Measurements from ENCODE around the gene JPH2. TPM values are rescaled to one million over a fixed set of nuclear protein-coding genes. Genes with fewer than 3 reads are reported as not detected.

JPH2 gene
- total and polyA plus RNA-seq, 10 of the 15 experiments (the other 5 are each of a cell fraction or from before 2014, with no cell fraction given), result 0.16 TPM; not detected in 9

- Histone ChIP-seq H4K20me1 (ENCODE audit: control insufficient read depth, insufficient read depth) (no peaks in the 10 kb centered on the region), H3K27me3 (replicated peaks in 1 of 2; ENCODE audit: control insufficient read depth in 2 of 2, insufficient read depth in 2 of 2, low read length in 1 of 2) (peaks cover 6 to 12% of the 10 kb centered on the region in 2 experiments; a peak in 3 of 4 replicates), H2AFZ (ENCODE audit: control insufficient read depth, low read depth, low read length) (no peak overlapping the region), H3K4me3 (no peak overlapping the region), H3K36me3 (ENCODE audit: control insufficient read depth in 2 of 2, insufficient read depth in 2 of 2, low read length in 1 of 2) (no peaks in the 10 kb centered on the region), H3K4me2 (ENCODE audit: control insufficient read depth, insufficient read depth) (no peak overlapping the region), H3K9me3 (replicated peaks; ENCODE audit: control insufficient read depth, insufficient read depth, low read length) (no peaks in the 10 kb centered on the region), H3K27ac (ENCODE audit: control insufficient read depth, insufficient read depth) (no peak overlapping the region), H3K4me1 (ENCODE audit: control insufficient read depth, insufficient read depth, low read length) (no peaks in the 10 kb centered on the region), H3K9ac (ENCODE audit: control insufficient read depth, insufficient read depth, low read length) (no peak overlapping the region), H3K79me2 (ENCODE audit: control insufficient read depth, insufficient read depth, low read length) (no peaks in the 10 kb centered on the region)
- FAIRE-seq (no peak), DNase-seq (ENCODE audit: low read depth, low spot score) (no peak), ATAC-seq (no peak)
- intact Hi-C loops (cut with micrococcal nuclease; ENCODE audit: unreplicated experiment), result no loop called here
- in situ Hi-C loops (cut with MboI), result loop anchor here (5.0 kb wide), 1 partner anchor 69 kb away; no protein-coding TSS in a partner anchor
- CTCF ChIA-PET, result interaction anchor here (1.2 to 1.9 kb wide), 2 partner anchors 9 to 70 kb away, joined by 5 to 6 read pairs; no protein-coding TSS in a partner anchor
- RAD21 ChIA-PET (ENCODE audit: unreplicated experiment), result interaction anchor here (0.8 kb wide), 1 partner anchor 70 kb away, joined by 3 read pairs; no protein-coding TSS in a partner anchor
- TF ChIP-seq YY1 (IDR thresholded peaks at IDR 0.05; ENCODE audit: low read depth, low read length), result no peak
- no peak for TF ChIP-seq RELB (IDR thresholded peaks at IDR 0.05; ENCODE audit: low read depth)
- TF ChIP-seq, protein P1, sequence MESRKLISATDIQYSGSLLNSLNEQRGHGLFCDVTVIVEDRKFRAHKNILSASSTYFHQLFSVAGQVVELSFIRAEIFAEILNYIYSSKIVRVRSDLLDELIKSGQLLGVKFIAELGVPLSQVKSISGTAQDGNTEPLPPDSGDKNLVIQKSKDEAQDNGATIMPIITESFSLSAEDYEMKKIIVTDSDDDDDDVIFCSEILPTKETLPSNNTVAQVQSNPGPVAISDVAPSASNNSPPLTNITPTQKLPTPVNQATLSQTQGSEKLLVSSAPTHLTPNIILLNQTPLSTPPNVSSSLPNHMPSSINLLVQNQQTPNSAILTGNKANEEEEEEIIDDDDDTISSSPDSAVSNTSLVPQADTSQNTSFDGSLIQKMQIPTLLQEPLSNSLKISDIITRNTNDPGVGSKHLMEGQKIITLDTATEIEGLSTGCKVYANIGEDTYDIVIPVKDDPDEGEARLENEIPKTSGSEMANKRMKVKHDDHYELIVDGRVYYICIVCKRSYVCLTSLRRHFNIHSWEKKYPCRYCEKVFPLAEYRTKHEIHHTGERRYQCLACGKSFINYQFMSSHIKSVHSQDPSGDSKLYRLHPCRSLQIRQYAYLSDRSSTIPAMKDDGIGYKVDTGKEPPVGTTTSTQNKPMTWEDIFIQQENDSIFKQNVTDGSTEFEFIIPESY (IDR thresholded peaks at IDR 0.05), result no peak
- 72% methylated on average over 14 of the region's 14 CpGs for WGBS (ENCODE audit: insufficient coverage, insufficient replicate concordance, low lambda C conversion rate, missing lambda C conversion rate)
- BruUV-seq (replicated peaks), result no TSS peak
- POLR2A ChIA-PET, result no interaction called here
- SMC1A ChIA-PET (ENCODE audit: uncharacterized antibody, unreplicated experiment), result no interaction called here
These were observed 787 bp downstream of the JPH2 start for GRCh38 chr20:44186201-44186600.

Measured in GM12878 (cell line).